GM20431 (cell line): ENCODE data around the gene HAUS5.
"Not testable (repeated sequence)": the region's sequence is repeated elsewhere in the genome, so short reads cannot be mapped to it uniquely, and the experiment has no call there.

Source experiments
- in situ Hi-C: fragments of 300-500 bp; cut with MseI, MboI; formaldehyde crosslinking; loops from one replicate; pipeline ENCODE4 v1.15.0; 2020; ENCODE audit warnings: low sequenced_read_pairs; ENCODE audit not compliant: unreplicated experiment

Gene HAUS5, protein sequence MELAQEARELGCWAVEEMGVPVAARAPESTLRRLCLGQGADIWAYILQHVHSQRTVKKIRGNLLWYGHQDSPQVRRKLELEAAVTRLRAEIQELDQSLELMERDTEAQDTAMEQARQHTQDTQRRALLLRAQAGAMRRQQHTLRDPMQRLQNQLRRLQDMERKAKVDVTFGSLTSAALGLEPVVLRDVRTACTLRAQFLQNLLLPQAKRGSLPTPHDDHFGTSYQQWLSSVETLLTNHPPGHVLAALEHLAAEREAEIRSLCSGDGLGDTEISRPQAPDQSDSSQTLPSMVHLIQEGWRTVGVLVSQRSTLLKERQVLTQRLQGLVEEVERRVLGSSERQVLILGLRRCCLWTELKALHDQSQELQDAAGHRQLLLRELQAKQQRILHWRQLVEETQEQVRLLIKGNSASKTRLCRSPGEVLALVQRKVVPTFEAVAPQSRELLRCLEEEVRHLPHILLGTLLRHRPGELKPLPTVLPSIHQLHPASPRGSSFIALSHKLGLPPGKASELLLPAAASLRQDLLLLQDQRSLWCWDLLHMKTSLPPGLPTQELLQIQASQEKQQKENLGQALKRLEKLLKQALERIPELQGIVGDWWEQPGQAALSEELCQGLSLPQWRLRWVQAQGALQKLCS

GRCh38 chr19:35612559-35613321, at the start of gene HAUS5:
Gene HAUS5 (plus strand): TSS chr19:35612735. CDS start chr19:35612795, 60 bp downstream.
- in situ Hi-C loops = no loop called here

- in situ Hi-C loops = no loop called here
These were observed 49.8 kb upstream of the HAUS5 start for GRCh38 chr19:35562776-35563175.

GRCh38 chr19:35563207-35563829, 49.2 kb upstream of the HAUS5 start, which contains the start of gene ATP4A:
Gene ATP4A (minus strand): TSS chr19:35563658. CDS start chr19:35563629, 29 bp downstream.
- in situ Hi-C loops = no loop called here

DNA sequence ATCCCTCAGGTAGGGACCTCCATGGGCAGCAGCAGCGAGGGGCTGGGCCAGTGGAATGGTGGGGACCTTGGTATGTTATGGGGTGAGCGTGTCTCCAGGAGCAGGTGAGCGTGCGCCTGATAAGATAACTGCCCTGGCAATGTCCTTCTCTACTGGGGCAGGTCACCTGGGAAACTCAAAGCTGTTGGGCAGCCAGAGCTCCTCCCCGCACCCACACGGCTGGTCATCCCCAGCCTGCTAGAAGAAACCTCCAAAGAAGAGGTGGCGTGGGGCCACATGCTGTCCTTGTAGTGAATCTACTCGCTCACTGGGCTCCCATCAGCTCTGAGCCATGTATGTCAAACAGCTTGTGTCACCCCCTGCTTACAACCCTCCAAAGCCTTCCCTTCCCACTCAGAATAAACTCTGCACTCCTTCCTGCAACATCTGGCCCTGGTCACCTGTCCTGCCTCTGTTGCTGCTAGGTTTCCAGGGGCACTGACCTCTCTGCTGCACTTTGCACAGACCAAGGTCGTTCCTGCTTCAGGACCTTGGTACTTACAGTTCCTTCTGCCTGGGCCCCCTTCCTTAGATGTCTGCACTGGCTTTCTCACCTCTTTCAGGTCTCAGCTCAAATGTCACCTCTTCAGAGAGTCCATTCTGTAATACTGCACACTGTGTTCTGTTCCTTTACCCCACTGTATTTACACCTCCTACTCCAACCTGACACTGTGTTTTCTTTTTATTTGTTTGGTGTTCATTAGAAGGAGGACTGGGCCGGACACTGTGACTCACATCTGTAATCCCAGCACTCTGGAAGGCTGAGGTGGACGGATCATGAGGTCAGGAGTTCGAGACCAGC, 47.3 kb upstream of the HAUS5 start:
- in situ Hi-C loops = no loop called here

GRCh38 chr19:35566738-35567137, 45.8 kb upstream of the HAUS5 start:
- in situ Hi-C loops = no loop called here

- in situ Hi-C loops = no loop called here
These were observed 43.2 kb upstream of the HAUS5 start for GRCh38 chr19:35569281-35569781.

DNA sequence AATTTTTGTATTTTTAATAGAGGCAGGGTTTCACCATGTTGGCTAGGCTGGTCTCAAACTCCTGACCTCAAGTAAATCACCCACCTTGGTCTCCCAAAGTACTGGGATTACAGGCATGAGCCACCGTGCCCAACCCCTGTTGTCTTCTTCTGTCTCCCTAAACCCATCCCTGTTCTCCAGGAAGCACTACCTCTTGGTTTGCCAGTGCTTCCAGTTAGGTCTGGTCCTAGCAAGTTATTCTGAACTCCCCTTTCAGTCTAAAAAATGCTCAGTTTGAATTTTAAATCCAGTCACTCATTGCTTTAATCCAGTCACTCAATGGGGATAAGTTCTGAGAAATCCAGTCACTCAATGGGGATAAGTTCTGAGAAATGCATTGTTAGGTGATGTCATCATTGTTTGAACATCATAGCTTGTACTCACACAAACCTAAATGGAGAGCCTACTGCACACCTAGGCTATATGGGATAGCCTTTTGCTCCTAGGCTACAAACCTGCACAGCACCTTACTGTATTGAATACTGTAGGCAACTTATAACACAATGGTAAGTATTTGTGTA, 41.0 kb upstream of the HAUS5 start:
- in situ Hi-C loops = no loop called here

DNA sequence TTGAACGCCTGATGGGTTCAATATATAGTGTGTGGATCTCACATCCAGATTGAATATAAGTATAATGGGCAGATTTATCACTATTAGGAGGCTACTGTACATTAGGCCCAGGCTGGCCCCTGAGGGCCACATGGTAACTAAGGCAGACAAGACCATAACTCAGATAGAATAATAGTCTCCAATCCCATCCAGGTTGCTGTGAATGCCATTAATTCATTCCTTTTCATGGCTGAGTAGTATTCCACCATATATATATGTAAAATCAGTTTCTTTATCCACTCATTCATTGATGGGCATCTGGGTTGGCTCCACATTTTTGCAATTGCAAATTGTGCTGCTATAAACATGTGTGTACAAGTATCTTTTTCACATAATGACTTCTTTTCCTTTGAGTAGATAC, 34.6 kb upstream of the HAUS5 start:
- in situ Hi-C loops = no loop called here

GRCh38 chr19:35578707-35579106, 33.8 kb upstream of the HAUS5 start:
- in situ Hi-C loops = no loop called here

DNA sequence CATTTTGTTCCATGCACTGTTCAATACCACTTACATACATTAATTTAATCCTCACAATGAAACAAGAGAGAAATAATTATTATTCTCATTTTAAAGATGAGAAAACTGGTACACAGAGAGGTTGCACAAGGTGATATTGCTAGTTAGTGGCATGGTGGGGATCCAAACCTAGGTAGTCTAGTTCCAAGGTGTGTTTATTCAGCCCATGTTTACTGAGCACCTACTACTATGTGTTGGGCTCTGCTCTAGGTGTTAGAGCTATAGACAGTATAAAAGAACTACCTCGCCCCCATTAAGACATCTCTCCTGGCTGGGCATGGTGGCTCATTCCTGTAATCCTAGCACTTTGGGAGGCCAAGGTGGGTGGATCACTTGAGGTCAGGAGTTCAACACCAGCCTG, 29.8 kb upstream of the HAUS5 start:
- in situ Hi-C loops = no loop called here

GRCh38 chr19:35585848-35586247, 26.7 kb upstream of the HAUS5 start, which contains the start of gene PMIS2:
Gene PMIS2 (plus strand): TSS chr19:35586173. CDS start chr19:35586260, 87 bp downstream.
- in situ Hi-C loops = no loop called here

DNA sequence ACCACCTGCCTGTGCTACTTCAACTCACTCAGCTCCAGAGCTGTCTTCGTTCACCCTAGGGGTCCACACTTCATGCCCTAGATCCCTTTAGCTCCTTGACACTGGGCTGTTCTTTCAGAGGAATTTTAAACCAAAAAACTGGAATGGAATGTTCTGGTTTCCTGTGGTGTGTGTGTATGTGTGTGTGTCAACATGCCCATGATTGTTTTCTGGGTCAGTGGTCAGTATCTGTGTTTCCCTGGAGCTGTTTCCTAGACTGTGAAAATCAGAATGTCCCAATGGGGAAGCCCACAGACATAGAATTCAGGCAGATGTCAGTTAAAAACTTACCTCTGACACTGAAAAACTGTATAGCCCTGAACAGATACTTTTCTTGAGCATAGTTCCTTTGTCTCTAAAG, 25.2 kb upstream of the HAUS5 start:
- in situ Hi-C loops = no loop called here

GRCh38 chr19:35590875-35591274, 21.7 kb upstream of the HAUS5 start:
- in situ Hi-C loops = no loop called here

GRCh38 chr19:35592226-35592625, 20.3 kb upstream of the HAUS5 start:
- in situ Hi-C loops = no loop called here

- in situ Hi-C loops = not testable (repeated sequence)
These were observed 17.5 kb upstream of the HAUS5 start for GRCh38 chr19:35595026-35595425.

GRCh38 chr19:35595928-35596327, 16.6 kb upstream of the HAUS5 start:
- in situ Hi-C loops = no loop called here

- in situ Hi-C loops = no loop called here
These were observed 16.1 kb upstream of the HAUS5 start for GRCh38 chr19:35596366-35596999.

- in situ Hi-C loops = no loop called here
These were observed 10.6 kb upstream of the HAUS5 start for GRCh38 chr19:35601971-35602370.
